Tongue (tissue), 2 donors: ENCODE measurements around the gene TSEN2. TPM values are rescaled to one million over a fixed set of nuclear protein-coding genes. Genes with fewer than 3 reads are reported as not detected.

Experiments used
- small RNA-seq: library from RNA; depleted of rRNA; stranded (forward); fragments of <200 nt; gene quantifications from one replicate; pipeline ENCODE3, GENCODE V24; 2014; ENCODE audit warnings: low replicate concordance
- total RNA-seq: library from RNA; depleted of rRNA; stranded (reverse); fragments of >200 nt; gene quantifications from one replicate; pipeline ENCODE4 v1.2.3, GENCODE V29; 2014

TSEN2 gene
- total RNA-seq, 1 donor from 2014 or later = 16.2 TPM

Small RNA genes within 50 kb of the gene (small RNA-seq; reads per million reads assigned to genes)
- gene RF00017 (not detected), gene RNA5SP123 (not detected), gene RNU6-377P (not detected)

Other genes starting within 250 kb of the TSEN2 start
- gene PPARG, start 195.4 kb upstream of the TSEN2 start, total RNA-seq = 8.2 TPM
- not detected for gene MKRN2OS, start 61.0 kb downstream of the TSEN2 start, total RNA-seq
- 33.3 TPM for gene MKRN2, start 72.6 kb downstream of the TSEN2 start, total RNA-seq
- gene RAF1, start 179.6 kb downstream of the TSEN2 start, total RNA-seq = 156 TPM